ENCODE data around the gene VPS52.

VPS52 gene

GRCh38 chr6:33204165-33204414, 67.6 kb downstream of the VPS52 start:
- peak overlapping the region in 4 of 7 experiments; percentile 47 to 74 (median 61) for H3K4me3 ChIP-seq
- H3K27ac ChIP-seq: peak overlapping the region in 8 of 21 experiments; percentile 5 to 90 (median 78)

GRCh38 chr6:33203443-33204164, 68.1 kb downstream of the VPS52 start:
- H3K27ac ChIP-seq: peak overlapping the region in 3 of 21 experiments; percentile 5 to 90 (median 78)
- H3K4me3 ChIP-seq: no peak overlapping the region

- peak overlapping the region in 3 of 21 experiments; percentile 2 to 23 (median 6) for H3K27ac ChIP-seq
- no peak overlapping the region for H3K4me3 ChIP-seq
Observed at GRCh38 chr6:33202799-33203198, 68.9 kb downstream of the VPS52 start.

- H3K4me3 ChIP-seq: peak overlapping the region; percentile 62 to 95 (median 84)
- peak overlapping the region in 3 of 21 experiments; percentile 99 for H3K27ac ChIP-seq
Observed at GRCh38 chr6:33201935-33202334, 69.7 kb downstream of the VPS52 start.

- peak overlapping the region; percentile 62 to 95 (median 84) for H3K4me3 ChIP-seq
- peak overlapping the region; percentile 31 to 99 (median 97) for H3K27ac ChIP-seq
Observed at GRCh38 chr6:33201147-33201545, 70.5 kb downstream of the VPS52 start.
